Cardiac fibroblast (primary cell): ENCODE measurements around the gene TIPARP.
A peak's percentile ranks its signal among the peaks of the same experiment; 100 is the strongest.

Source experiments
- DNase-seq, 2 donors: peaks; one replicate each; pipeline versions ENCODE4 v3.0.0 to v3.0.0-alpha.2; 2010; ENCODE audit warnings: low read depth in 2 of 2
- H3K4me3 ChIP-seq, 2 donors: replicated peaks in 1 of 2; 1 replicate in 1 of 2; 2 replicates in 1 of 2; pipeline ENCODE4 v1.5.1; 2011; ENCODE audit warnings: low read depth in 2 of 2, low read length in 2 of 2, mild to moderate bottlenecking in 2 of 2, moderate library complexity in 1 of 2
- TF ChIP-seq, protein P1 (sequence below): IDR thresholded peaks from one replicate; pipeline ENCODE4 v1.5.1; 2011; ENCODE audit warnings: low read depth, mild to moderate bottlenecking, low read length, inconsistent platforms

TIPARP gene

DNA sequence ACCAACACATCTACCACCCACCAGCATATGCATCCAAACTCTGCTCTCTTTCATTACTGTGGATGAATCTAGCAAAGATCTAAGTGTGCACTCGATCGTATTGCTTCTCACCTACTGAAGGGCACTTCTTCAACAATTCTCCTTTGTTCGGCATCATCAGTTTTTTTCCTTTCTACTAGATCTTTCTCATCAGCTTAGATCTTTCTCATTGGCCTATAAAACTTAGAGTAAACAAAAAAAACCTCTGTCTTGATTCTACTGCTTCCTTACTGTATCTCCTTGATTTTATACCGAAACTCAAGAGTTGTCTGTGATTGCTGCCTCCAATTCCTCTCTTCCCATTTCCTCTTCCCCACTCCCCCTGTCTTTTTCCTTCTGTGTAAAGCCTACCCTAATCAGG lies 36.1 kb upstream of the TIPARP start:
- no peak for DNase-seq
- TF ChIP-seq, protein P1, sequence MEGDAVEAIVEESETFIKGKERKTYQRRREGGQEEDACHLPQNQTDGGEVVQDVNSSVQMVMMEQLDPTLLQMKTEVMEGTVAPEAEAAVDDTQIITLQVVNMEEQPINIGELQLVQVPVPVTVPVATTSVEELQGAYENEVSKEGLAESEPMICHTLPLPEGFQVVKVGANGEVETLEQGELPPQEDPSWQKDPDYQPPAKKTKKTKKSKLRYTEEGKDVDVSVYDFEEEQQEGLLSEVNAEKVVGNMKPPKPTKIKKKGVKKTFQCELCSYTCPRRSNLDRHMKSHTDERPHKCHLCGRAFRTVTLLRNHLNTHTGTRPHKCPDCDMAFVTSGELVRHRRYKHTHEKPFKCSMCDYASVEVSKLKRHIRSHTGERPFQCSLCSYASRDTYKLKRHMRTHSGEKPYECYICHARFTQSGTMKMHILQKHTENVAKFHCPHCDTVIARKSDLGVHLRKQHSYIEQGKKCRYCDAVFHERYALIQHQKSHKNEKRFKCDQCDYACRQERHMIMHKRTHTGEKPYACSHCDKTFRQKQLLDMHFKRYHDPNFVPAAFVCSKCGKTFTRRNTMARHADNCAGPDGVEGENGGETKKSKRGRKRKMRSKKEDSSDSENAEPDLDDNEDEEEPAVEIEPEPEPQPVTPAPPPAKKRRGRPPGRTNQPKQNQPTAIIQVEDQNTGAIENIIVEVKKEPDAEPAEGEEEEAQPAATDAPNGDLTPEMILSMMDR, result no peak
- H3K4me3 ChIP-seq, result no peak overlapping the region

DNA sequence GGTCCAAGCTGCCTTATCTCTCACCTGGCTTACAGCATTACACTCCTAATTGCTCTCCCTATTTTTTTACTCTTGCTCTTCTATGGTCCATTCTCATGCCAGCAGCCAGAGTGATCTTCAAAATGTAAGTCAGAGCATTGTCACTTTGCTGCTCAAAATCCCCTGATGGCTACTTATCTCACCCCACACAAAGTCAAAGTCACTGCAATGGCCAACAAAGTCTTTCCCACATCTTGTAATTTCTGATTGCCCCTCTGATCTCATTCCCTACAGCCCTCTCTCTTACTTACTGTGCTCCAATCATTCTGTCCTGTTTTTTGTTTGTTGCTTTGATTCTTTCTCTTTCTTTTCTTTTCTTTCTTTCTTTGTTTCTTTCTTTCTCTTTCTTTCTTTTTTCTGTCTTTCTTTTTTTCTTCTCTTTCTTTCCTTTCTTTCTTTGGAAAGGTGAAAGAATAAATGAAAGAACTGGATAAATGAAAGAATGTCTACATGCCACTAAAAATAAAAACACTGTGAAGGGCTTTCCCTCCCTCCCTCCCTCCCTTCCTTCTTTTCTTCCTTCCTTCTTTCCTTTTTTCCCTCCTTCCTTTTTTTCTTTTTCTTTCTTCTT lies 34.9 kb upstream of the TIPARP start:
- DNase-seq, result no peak
- TF ChIP-seq, protein P1, result no peak
- no peak overlapping the region for H3K4me3 ChIP-seq

DNA sequence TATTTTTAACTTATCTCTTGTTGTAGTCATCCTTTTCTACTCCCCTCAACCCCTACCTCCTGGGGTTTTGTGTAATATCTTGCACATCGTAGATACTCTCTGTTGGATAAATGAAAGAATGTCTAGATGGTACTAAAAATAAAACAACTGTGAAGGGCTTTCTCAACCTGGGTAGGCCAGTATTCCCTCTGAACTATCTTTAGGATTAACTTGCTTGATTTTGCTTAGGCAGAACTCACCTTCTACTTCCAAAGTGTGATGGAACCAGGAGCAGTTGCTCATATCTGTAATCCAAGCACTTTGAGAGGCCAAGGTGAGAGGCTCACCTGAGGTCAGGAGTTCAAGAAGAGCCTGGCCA lies 32.8 kb upstream of the TIPARP start:
- no peak overlapping the region for H3K4me3 ChIP-seq
- DNase-seq, result no peak
- TF ChIP-seq, protein P1, result no peak

DNA sequence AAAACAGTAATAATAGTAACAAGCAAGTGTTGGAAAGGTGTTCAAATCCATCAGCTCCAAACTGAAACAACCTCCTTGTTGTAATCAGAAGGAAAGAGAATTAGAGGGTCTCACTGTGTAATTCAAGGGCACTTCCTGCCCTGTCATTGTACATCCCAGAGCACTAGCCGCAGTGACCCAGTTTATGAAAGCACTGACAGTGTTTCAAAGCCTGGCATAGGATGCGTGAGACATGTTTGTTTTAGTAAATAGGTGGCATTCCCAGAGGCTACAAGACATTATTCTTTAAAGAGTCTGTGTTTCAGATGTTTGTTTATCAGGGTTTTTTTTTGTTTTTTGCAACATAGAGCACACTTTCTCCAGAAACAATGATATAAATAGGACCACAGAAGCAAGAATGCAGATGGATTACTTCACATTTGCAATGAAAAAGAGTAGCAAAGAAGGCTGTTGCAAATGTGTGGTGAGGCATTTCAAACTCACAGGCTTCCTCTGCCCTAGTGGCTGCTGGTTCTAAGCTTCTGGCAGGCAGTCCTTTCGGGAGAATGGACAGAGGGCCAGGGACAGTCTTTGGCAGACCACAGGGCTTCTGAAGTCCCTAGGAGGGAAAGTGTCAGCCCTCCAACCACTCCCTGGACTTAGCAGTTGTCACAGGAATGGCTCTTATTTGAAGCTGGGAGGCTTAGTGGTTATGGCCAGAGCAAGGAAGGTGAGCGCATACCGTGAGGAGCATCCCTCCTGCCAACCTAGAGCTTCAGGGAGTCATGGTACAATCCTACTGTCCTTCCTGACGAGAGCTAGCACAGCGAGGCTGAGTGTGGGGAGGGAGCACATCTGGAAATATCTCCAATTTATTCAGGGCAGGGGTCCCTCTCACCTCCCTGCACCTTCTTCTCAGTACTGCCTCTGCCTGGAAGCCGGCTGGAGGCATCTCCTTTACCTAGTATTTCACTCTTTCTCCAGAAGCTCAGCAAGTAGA lies 31.4 kb upstream of the TIPARP start:
- peak overlapping the region in 1 of 2 donors; percentile 16 for H3K4me3 ChIP-seq
- peak in 1 of 2 donors; percentile 42 for DNase-seq
- TF ChIP-seq, protein P1, result no peak

DNA sequence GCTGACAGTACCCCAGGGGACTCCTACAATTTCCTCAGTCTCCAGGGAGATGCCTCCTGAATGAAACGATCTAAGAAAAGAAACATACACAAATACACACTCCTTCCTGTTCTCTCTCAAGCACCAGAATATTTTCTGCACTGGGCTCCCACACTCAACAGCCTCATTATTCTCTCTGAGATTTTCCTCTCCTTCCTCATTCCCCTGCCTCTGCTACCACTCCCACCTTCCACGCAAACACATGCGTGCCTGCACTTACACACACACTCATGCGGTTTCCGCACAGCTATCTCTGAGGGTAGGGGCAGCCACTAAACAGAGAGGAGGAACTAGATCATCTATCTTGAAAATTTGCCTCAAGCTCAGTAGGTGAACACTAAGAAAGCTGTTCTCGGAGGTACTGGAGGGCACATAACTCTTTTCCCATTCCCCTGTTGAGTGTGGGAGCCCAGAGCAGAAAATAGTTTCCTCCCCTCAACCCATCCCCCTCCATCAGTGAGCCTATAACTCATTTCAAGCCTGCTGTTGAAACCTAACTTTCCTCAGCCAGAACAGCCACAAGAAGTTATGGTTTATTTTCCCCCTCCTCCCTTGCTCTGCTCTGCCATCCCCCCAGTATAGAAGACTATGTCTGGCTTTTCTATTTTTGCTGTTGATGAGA lies 30.5 kb upstream of the TIPARP start:
- DNase-seq, result peak; percentile 54 to 62
- H3K4me3 ChIP-seq, result peak overlapping the region in 1 of 2 donors; percentile 16

DNA sequence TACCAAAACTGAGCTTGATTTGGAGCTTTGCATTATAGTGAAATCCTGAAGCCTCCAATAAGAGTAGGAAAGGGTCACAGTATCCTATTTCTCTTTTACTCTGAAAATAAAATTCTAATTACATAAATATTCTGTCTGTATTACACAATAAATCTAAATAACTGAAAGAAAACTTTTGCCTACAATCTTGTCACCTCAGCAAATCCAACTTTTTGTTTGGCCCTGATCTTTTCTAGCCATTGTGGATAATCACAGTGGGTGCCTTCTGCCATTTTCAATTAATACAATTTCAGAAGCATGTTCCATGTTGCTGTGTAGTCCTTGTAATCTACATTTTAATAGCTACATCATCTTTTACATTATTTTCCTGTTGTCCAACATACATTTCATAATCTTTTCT lies 29.4 kb upstream of the TIPARP start:
- TF ChIP-seq, protein P1, result no peak
- no peak overlapping the region for H3K4me3 ChIP-seq
- DNase-seq, result no peak

More for the DNA sequence above, 30.5 kb upstream of the TIPARP start:
- TF ChIP-seq, protein P1, result no peak
